SK-N-SH treated with all-trans-retinoic acid at 6 μM for 48 hours (cell line): ENCODE results near the gene CEP290.

Experiments used
- ATAC-seq: fragments of 200-7000 bp; cut with Tn5 transposase; 3 replicates; pipeline ENCODE4 v1.9.1; 2020; ENCODE audit warnings: mild to moderate bottlenecking, moderate library complexity
- ARNTL ChIP-seq: fragments of 450-650 bp; formaldehyde crosslinking; IDR thresholded peaks from 2 replicates; pipeline ENCODE4 v1.5.0; 2020; ENCODE audit warnings: low read depth, mild to moderate bottlenecking, moderate library complexity, borderline replicate concordance
- BACH2 ChIP-seq: fragments of 250-450 bp; sonication (Bioruptor Pico); IDR thresholded peaks from 2 replicates; pipeline ENCODE4 v1.9.0; 2021; ENCODE audit warnings: mild to moderate bottlenecking, borderline replicate concordance
- CREB5 ChIP-seq: fragments of 250-450 bp; sonication (Bioruptor Pico); IDR thresholded peaks from 2 replicates; pipeline ENCODE4 v1.5.1; 2020; ENCODE audit warnings: low read depth, mild to moderate bottlenecking, moderate library complexity
- CSDC2 ChIP-seq: fragments of 250-450 bp; sonication (Bioruptor Pico); IDR thresholded peaks from 2 replicates; pipeline ENCODE4 v1.5.0; 2020; ENCODE audit warnings: mild to moderate bottlenecking, moderate library complexity
- CSRNP3 ChIP-seq: fragments of 250-450 bp; sonication (Bioruptor Pico); IDR thresholded peaks from 2 replicates; pipeline ENCODE4 v1.5.1; 2021; ENCODE audit warnings: mild to moderate bottlenecking, moderate library complexity
- ESRRG ChIP-seq: fragments of 250-450 bp; sonication (Bioruptor Pico); IDR thresholded peaks from 2 replicates; pipeline ENCODE4 v1.6.1; 2021; ENCODE audit warnings: mild to moderate bottlenecking
- GLIS3 ChIP-seq: fragments of 250-450 bp; sonication (Bioruptor Pico); IDR thresholded peaks from 2 replicates; pipeline ENCODE4 v1.5.0; 2020; ENCODE audit warnings: mild to moderate bottlenecking, moderate library complexity
- ISL1 ChIP-seq: fragments of 250-450 bp; sonication (Bioruptor Pico); IDR thresholded peaks from 2 replicates; pipeline ENCODE4 v2.1.2; 2022; ENCODE audit warnings: mild to moderate bottlenecking, moderate library complexity
- PATZ1 ChIP-seq: fragments of 250-450 bp; sonication (Bioruptor Pico); IDR thresholded peaks from 2 replicates; pipeline ENCODE4 v1.8.0; 2020; ENCODE audit warnings: mild to moderate bottlenecking, moderate library complexity, borderline replicate concordance
- POU6F1 ChIP-seq: fragments of 250-450 bp; sonication (Bioruptor Pico); IDR thresholded peaks from 2 replicates; pipeline ENCODE4 v1.8.0; 2021; ENCODE audit warnings: low read depth, mild to moderate bottlenecking, moderate library complexity, borderline replicate concordance
- PPARA ChIP-seq: fragments of 250-450 bp; sonication (Bioruptor Pico); IDR thresholded peaks from 2 replicates; pipeline ENCODE4 v1.5.0; 2020; ENCODE audit warnings: mild to moderate bottlenecking, borderline replicate concordance
- RARB ChIP-seq: fragments of 250-450 bp; sonication (Bioruptor Pico); IDR thresholded peaks from 2 replicates; pipeline ENCODE4 v1.8.0; 2021; ENCODE audit warnings: mild to moderate bottlenecking, moderate library complexity
- SNAI2 ChIP-seq: fragments of 250-450 bp; sonication (Bioruptor Pico); IDR thresholded peaks from 2 replicates; pipeline ENCODE4 v1.5.0; 2020; ENCODE audit warnings: mild to moderate bottlenecking, moderate library complexity
- TCF4 ChIP-seq: fragments of 250-450 bp; sonication (Bioruptor Pico); IDR thresholded peaks from 2 replicates; pipeline ENCODE4 v1.8.0; 2021; ENCODE audit warnings: mild to moderate bottlenecking, moderate library complexity, borderline replicate concordance
- TOX ChIP-seq: fragments of 250-450 bp; sonication (Bioruptor Pico); IDR thresholded peaks from 2 replicates; pipeline ENCODE4 v1.8.0; 2021; ENCODE audit warnings: mild to moderate bottlenecking, moderate library complexity, borderline replicate concordance
- TSHZ2 ChIP-seq: fragments of 250-450 bp; sonication (Bioruptor Pico); IDR thresholded peaks from 2 replicates; pipeline ENCODE4 v1.5.0; 2020; ENCODE audit warnings: mild to moderate bottlenecking, moderate library complexity
- ZC3H10 ChIP-seq: fragments of 250-450 bp; sonication (Bioruptor Pico); IDR thresholded peaks from 2 replicates; pipeline ENCODE4 v1.5.1; 2021; ENCODE audit warnings: mild to moderate bottlenecking, moderate library complexity
- ZFP3 ChIP-seq: fragments of 250-450 bp; sonication (Bioruptor Pico); IDR thresholded peaks from 2 replicates; pipeline ENCODE4 v1.5.0; 2020; ENCODE audit warnings: mild to moderate bottlenecking, moderate library complexity
- ZFP30 ChIP-seq: fragments of 450-650 bp; formaldehyde crosslinking; IDR thresholded peaks from 2 replicates; pipeline ENCODE4 v1.5.0; 2022; ENCODE audit warnings: mild to moderate bottlenecking, moderate library complexity
- ZNF70 ChIP-seq: fragments of 450-650 bp; formaldehyde crosslinking; IDR thresholded peaks from 2 replicates; pipeline ENCODE4 v1.5.0; 2020; ENCODE audit warnings: mild to moderate bottlenecking, moderate library complexity
- ZNF8 ChIP-seq: fragments of 450-650 bp; formaldehyde crosslinking; IDR thresholded peaks from 2 replicates; pipeline ENCODE4 v1.5.0; 2020; ENCODE audit warnings: mild to moderate bottlenecking, moderate library complexity

The CEP290 gene

GRCh38 chr12:88182416-88182815, 40.5 kb upstream of the CEP290 start:
- no peak for ATAC-seq
- no peak for TF ChIP-seq SNAI2
- TF ChIP-seq ZC3H10: no peak
- no peak for TF ChIP-seq BACH2
- no peak for TF ChIP-seq POU6F1 (CRISPR knock-in tag)
- TF ChIP-seq RARB (CRISPR knock-in tag): no peak
- no peak for TF ChIP-seq ZFP30 (CRISPR knock-in tag)
- TF ChIP-seq, all 23 proteins: peak for 0

- ATAC-seq: no peak
- TF ChIP-seq BACH2 (no peak), ESRRG (CRISPR knock-in tag) (no peak), ZNF8 (no peak), ZNF70 (no peak), PATZ1 (CRISPR knock-in tag) (no peak), GLIS3 (CRISPR knock-in tag) (no peak), POU6F1 (CRISPR knock-in tag) (no peak), RARB (CRISPR knock-in tag) (no peak), TOX (CRISPR knock-in tag) (no peak)
Measured at GRCh38 chr12:88181881-88182280, 40.0 kb upstream of the CEP290 start.

GRCh38 chr12:88179436-88180014, 37.6 kb upstream of the CEP290 start:
- no peak for TF ChIP-seq CREB5 (CRISPR knock-in tag)
- TF ChIP-seq TCF4 (CRISPR knock-in tag): no peak
- no peak for TF ChIP-seq ISL1 (CRISPR knock-in tag)
- TF ChIP-seq RARB (CRISPR knock-in tag): no peak
- no peak for TF ChIP-seq TOX (CRISPR knock-in tag)
- TF ChIP-seq CSDC2: no peak
- no peak for TF ChIP-seq PPARA (CRISPR knock-in tag)
- TF ChIP-seq ZNF70: no peak
- no peak for TF ChIP-seq ARNTL
- ATAC-seq: no peak

GRCh38 chr12:88175544-88175943, 33.7 kb upstream of the CEP290 start:
- no peak for TF ChIP-seq TSHZ2
- no peak for TF ChIP-seq POU6F1 (CRISPR knock-in tag)
- no peak for TF ChIP-seq RARB (CRISPR knock-in tag)
- no peak for TF ChIP-seq CSRNP3 (CRISPR knock-in tag)
- TF ChIP-seq ZNF8: no peak
- no peak for TF ChIP-seq ISL1 (CRISPR knock-in tag)
- no peak for TF ChIP-seq ZFP3 (CRISPR knock-in tag)
- no peak for TF ChIP-seq PATZ1 (CRISPR knock-in tag)
- no peak for TF ChIP-seq PPARA (CRISPR knock-in tag)
- TF ChIP-seq ZC3H10: no peak
- TF ChIP-seq ARNTL: no peak
- TF ChIP-seq, all 23 proteins: peak for 0
- no peak for ATAC-seq
